Upper lobe of left lung (tissue), 4 donors: ENCODE data around the gene BRIP1.

Experiments used
- EP300 ChIP-seq, 4 donors: sonication (generic); formaldehyde crosslinking; IDR thresholded peaks; one replicate each; pipeline ENCODE4 v1.5.1; 2017; ENCODE audit warnings: antibody characterized with exemption in 4 of 4, control low read depth in 2 of 4
- POLR2A ChIP-seq, 4 donors: fragments of 450-650 bp; IDR thresholded peaks; one replicate each; pipeline ENCODE4 v1.5.1; 2016 to 2017; ENCODE audit warnings: antibody characterized with exemption in 4 of 4, mild to moderate bottlenecking in 2 of 4
- POLR2AphosphoS5 ChIP-seq, 2 donors: sonication (generic); formaldehyde crosslinking; IDR thresholded peaks; one replicate each; pipeline ENCODE4 v1.5.1; 2017; ENCODE audit warnings: antibody characterized with exemption in 2 of 2
- TF ChIP-seq, protein P1 (sequence below), 6 experiments: fragments of 450-650 bp in 4 of 6; fragments of 200-600 bp in 2 of 6; sonication (generic) in 2 of 6; IDR thresholded peaks; one replicate each; pipeline ENCODE4 v1.5.1; 2016 to 2019; ENCODE audit warnings: antibody characterized with exemption in 6 of 6

DNA sequence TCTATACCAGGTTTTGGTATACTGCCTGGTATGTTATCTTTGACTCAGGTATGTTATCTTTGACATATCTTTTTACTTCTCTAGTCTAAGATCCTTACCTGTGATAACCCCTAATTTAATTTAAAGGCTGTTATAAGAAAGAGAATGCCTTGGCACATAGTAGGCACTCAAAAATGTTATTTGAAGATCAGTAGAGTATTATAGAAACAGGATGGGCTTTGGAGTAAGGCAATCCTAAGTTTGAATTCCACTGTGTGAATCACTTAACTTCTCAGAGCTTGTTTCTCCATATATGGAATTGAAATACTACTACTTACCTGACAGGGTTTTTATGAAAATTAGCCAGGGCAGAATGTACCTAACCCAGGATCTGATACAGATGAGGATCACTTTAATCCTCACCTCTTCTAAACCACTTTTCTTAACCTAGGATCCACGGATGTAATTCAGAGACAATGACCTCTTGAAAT is 1.2 kb downstream of the BRIP1 start:
- TF ChIP-seq POLR2AphosphoS5 (IDR thresholded peaks at IDR 0.05) (no peak), POLR2A (IDR thresholded peaks at IDR 0.05) (no peak), EP300 (IDR thresholded peaks at IDR 0.05) (no peak)
- TF ChIP-seq, protein P1, sequence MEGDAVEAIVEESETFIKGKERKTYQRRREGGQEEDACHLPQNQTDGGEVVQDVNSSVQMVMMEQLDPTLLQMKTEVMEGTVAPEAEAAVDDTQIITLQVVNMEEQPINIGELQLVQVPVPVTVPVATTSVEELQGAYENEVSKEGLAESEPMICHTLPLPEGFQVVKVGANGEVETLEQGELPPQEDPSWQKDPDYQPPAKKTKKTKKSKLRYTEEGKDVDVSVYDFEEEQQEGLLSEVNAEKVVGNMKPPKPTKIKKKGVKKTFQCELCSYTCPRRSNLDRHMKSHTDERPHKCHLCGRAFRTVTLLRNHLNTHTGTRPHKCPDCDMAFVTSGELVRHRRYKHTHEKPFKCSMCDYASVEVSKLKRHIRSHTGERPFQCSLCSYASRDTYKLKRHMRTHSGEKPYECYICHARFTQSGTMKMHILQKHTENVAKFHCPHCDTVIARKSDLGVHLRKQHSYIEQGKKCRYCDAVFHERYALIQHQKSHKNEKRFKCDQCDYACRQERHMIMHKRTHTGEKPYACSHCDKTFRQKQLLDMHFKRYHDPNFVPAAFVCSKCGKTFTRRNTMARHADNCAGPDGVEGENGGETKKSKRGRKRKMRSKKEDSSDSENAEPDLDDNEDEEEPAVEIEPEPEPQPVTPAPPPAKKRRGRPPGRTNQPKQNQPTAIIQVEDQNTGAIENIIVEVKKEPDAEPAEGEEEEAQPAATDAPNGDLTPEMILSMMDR (IDR thresholded peaks at IDR 0.05) = no peak
